BJ (cell line): ENCODE results near the gene OGFOD3. TPM values are rescaled to one million over a fixed set of nuclear protein-coding genes. Genes with fewer than 3 reads are reported as not detected.

ENCODE experiments used
- CTCF ChIA-PET: fragments of 350-600 bp; formaldehyde crosslinking; extraction: SDS; loops from one replicate; lab custom pipeline; 2021; ENCODE audit warnings: antibody characterized with exemption, inconsistent platforms; lab: Yijun Ruan, JAX
- POLR2A ChIA-PET: fragments of 300-600 bp; sonication (Branson Sonifier 250); formaldehyde crosslinking; extraction: SDS; loops from one replicate; lab custom pipeline; 2021; ENCODE audit warnings: antibody characterized with exemption; lab: Charles Lee
- DNase-seq: peaks from one replicate; pipeline ENCODE4 v3.0.0-alpha.2; 2011; ENCODE audit warnings: low read depth
- H3K27me3 ChIP-seq: 2 replicates; pipeline ENCODE4 v1.6.0; 2011; ENCODE audit warnings: low read length; ENCODE audit not compliant: control insufficient read depth, insufficient read depth
- H3K36me3 ChIP-seq: 2 replicates; pipeline ENCODE4 v1.5.1; 2011; ENCODE audit warnings: low read length; ENCODE audit not compliant: control insufficient read depth, insufficient read depth
- H3K4me3 ChIP-seq: 2 replicates; pipeline ENCODE4 v1.5.1; 2011; ENCODE audit warnings: low read depth, mild to moderate bottlenecking, control low read depth, low read length
- CTCF ChIP-seq: IDR thresholded peaks from 2 replicates; pipeline ENCODE4 v1.5.1; 2011; ENCODE audit warnings: low read depth, mild to moderate bottlenecking, control low read depth, inconsistent platforms, low read length, moderate library complexity; ENCODE audit not compliant: insufficient read depth
- polyA minus RNA-seq: library from RNA; depleted of rRNA, polyadenylated mRNA; stranded (reverse); fragments of >200 nt; gene quantifications from 2 replicates; pipeline ENCODE4 v1.2.3, GENCODE V29; 2011; rRNA and poly(A)+ RNA removed
- polyA plus RNA-seq: library from polyadenylated mRNA; depleted of rRNA; stranded (reverse); fragments of >200 nt; gene quantifications from 2 replicates; pipeline ENCODE4 v1.2.3, GENCODE V29; 2011; rRNA removed

Gene OGFOD3
- polyA plus RNA-seq (21.3 and 37.9 TPM in 2 replicates), polyA minus RNA-seq (16.2 and 27.7 TPM in 2 replicates)

- peaks cover 3% of the 10 kb centered on the region; the same call in 1 of the 2 replicates for H3K36me3 ChIP-seq
- no peaks in the 10 kb centered on the region for H3K27me3 ChIP-seq
- DNase-seq: no peak
- POLR2A ChIA-PET: no interaction called here
- peak within 1 kb of the TSS; percentile 88 for H3K4me3 ChIP-seq
- CTCF ChIA-PET: interaction anchor here (1.0 to 2.4 kb wide), 5 partner anchors 10 to 118 kb away, joined by 3 to 11 read pairs (median 3); no protein-coding TSS in a partner anchor
- TF ChIP-seq CTCF: no peak
Measured at GRCh38 chr17:82418001-82418986, at the start of gene OGFOD3, which contains the start of gene HEXD. TSS of gene OGFOD3 (minus strand) at chr17:82418586. CDS start at chr17:82418485, 101 bp downstream. TSS of gene HEXD (plus strand) at chr17:82418347. CDS start at chr17:82419800, 1,453 bp downstream.

GRCh38 chr17:82465023-82465603, 46.7 kb upstream of the OGFOD3 start:
- ChIA-PET CTCF (no interaction called here), POLR2A (no interaction called here)
- TF ChIP-seq CTCF: no peak
- Histone ChIP-seq H3K27me3 (no peaks in the 10 kb centered on the region), H3K4me3 (no peak overlapping the region), H3K36me3 (peaks cover 46% of the 10 kb centered on the region)
- DNase-seq: no peak

GRCh38 chr17:82464567-82464929, 46.2 kb upstream of the OGFOD3 start:
- DNase-seq: no peak
- ChIA-PET POLR2A (no interaction called here), CTCF (no interaction called here)

GRCh38 chr17:82463925-82464566, 45.7 kb upstream of the OGFOD3 start:
- POLR2A ChIA-PET: no interaction called here
- TF ChIP-seq CTCF: no peak
- Histone ChIP-seq H3K27me3 (no peaks in the 10 kb centered on the region), H3K36me3 (peaks cover 40% of the 10 kb centered on the region), H3K4me3 (no peak overlapping the region)
- CTCF ChIA-PET: interaction anchor here (1.2 kb wide), 1 partner anchor 28 kb away, joined by 4 read pairs; no protein-coding TSS in a partner anchor
- no peak for DNase-seq

More at GRCh38 chr17:82464567-82464929, 46.2 kb upstream of the OGFOD3 start:
- TF ChIP-seq CTCF: no peak
- no peaks in the 10 kb centered on the region for H3K27me3 ChIP-seq
- H3K36me3 ChIP-seq: peaks cover 43% of the 10 kb centered on the region
- no peak overlapping the region for H3K4me3 ChIP-seq
